ENCODE results near the gene GALNS. TPM values are rescaled to one million over a fixed set of nuclear protein-coding genes. Genes with fewer than 3 reads are reported as not detected.

GALNS gene
- total RNA-seq, 1 experiment from 2014 or later: 29.5 TPM

DNA sequence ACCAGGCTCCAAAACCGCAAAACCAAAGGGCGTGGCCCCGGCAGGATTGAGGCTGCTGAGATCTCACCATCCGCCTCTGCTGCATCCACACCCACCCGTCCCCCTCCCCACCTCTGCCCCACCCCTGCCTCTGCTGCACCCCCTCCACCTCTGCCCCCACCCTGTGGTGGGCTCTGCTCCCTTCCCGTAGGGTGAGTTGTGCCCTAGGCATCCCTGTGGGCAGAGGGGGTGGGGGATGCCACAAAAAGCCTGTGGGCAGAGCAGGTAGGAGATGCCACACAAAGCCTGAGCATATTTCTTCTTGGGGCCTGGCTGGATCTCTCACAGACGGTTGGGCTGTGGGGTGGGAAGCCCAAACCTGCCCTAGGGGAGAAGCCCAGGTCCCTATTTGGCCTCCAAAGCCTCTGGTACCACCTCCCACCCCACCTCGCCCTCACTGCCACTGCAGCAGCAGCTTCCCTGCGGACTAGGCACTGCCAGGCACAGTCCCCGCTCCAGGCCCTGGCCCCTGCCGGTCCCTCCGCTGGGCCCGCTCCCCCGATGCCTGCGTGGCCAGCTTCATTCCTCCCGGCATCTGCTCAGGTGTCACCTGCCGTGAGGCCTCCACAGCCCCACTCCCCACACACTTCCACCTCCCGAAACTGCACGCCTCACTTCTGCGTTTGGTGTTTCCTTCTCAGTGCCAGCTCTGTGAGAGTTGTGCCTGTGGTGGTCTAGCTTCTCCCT is 21.0 kb upstream of the GALNS start (continued):
- TF ChIP-seq, protein P1, sequence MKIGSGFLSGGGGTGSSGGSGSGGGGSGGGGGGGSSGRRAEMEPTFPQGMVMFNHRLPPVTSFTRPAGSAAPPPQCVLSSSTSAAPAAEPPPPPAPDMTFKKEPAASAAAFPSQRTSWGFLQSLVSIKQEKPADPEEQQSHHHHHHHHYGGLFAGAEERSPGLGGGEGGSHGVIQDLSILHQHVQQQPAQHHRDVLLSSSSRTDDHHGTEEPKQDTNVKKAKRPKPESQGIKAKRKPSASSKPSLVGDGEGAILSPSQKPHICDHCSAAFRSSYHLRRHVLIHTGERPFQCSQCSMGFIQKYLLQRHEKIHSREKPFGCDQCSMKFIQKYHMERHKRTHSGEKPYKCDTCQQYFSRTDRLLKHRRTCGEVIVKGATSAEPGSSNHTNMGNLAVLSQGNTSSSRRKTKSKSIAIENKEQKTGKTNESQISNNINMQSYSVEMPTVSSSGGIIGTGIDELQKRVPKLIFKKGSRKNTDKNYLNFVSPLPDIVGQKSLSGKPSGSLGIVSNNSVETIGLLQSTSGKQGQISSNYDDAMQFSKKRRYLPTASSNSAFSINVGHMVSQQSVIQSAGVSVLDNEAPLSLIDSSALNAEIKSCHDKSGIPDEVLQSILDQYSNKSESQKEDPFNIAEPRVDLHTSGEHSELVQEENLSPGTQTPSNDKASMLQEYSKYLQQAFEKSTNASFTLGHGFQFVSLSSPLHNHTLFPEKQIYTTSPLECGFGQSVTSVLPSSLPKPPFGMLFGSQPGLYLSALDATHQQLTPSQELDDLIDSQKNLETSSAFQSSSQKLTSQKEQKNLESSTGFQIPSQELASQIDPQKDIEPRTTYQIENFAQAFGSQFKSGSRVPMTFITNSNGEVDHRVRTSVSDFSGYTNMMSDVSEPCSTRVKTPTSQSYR (CRISPR knock-in tag; IDR thresholded peaks at IDR 0.05): no peak
- TF ChIP-seq SOX15 (CRISPR knock-in tag; IDR thresholded peaks at IDR 0.05) (no peak), ZBTB21 (CRISPR knock-in tag; IDR thresholded peaks at IDR 0.05; ENCODE audit: borderline replicate concordance) (no peak)
- TF ChIP-seq, protein P2, sequence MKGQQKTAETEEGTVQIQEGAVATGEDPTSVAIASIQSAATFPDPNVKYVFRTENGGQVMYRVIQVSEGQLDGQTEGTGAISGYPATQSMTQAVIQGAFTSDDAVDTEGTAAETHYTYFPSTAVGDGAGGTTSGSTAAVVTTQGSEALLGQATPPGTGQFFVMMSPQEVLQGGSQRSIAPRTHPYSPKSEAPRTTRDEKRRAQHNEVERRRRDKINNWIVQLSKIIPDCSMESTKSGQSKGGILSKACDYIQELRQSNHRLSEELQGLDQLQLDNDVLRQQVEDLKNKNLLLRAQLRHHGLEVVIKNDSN (CRISPR knock-in tag; IDR thresholded peaks at IDR 0.05): no peak
- TF ChIP-seq, protein P3, sequence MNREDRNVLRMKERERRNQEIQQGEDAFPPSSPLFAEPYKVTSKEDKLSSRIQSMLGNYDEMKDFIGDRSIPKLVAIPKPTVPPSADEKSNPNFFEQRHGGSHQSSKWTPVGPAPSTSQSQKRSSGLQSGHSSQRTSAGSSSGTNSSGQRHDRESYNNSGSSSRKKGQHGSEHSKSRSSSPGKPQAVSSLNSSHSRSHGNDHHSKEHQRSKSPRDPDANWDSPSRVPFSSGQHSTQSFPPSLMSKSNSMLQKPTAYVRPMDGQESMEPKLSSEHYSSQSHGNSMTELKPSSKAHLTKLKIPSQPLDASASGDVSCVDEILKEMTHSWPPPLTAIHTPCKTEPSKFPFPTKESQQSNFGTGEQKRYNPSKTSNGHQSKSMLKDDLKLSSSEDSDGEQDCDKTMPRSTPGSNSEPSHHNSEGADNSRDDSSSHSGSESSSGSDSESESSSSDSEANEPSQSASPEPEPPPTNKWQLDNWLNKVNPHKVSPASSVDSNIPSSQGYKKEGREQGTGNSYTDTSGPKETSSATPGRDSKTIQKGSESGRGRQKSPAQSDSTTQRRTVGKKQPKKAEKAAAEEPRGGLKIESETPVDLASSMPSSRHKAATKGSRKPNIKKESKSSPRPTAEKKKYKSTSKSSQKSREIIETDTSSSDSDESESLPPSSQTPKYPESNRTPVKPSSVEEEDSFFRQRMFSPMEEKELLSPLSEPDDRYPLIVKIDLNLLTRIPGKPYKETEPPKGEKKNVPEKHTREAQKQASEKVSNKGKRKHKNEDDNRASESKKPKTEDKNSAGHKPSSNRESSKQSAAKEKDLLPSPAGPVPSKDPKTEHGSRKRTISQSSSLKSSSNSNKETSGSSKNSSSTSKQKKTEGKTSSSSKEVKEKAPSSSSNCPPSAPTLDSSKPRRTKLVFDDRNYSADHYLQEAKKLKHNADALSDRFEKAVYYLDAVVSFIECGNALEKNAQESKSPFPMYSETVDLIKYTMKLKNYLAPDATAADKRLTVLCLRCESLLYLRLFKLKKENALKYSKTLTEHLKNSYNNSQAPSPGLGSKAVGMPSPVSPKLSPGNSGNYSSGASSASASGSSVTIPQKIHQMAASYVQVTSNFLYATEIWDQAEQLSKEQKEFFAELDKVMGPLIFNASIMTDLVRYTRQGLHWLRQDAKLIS (CRISPR knock-in tag; IDR thresholded peaks at IDR 0.05; ENCODE audit: borderline replicate concordance): no peak

DNA sequence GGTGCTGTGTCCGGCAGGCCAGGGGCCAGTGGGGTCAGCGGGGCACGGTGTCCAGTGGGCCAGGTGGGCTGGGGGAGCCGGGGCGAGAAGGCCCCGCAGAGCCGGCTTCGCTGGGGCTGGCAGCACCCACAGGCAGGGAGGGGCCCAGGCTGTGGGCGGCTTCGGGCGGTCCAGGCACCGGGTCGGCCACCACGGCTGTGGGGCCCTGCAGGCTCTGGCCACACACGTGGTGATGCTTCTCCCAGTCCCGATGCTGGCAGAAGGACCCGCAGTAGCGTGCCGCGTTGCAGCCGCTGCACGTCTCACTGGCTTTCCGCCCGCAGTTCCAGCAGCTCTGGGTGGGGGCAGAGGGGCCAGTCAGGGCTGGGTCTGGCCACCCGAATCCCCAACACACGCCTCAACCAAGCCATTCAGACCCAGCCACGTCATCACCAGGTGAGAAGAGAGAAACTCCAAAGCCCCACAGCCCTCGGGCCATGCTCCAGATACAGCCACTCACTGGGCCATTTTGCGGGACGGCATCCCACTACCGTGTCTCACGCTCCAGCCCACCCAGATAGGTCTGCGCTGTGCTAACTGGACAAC is 20.3 kb upstream of the GALNS start:
- no peak for ATAC-seq
- ChIA-PET POLR2A (no interaction called here), CTCF (interaction anchor here (1.0 kb wide), 1 partner anchor 62 kb away, joined by 3 read pairs; no protein-coding TSS in a partner anchor)
- Mint-ChIP-seq H3K4me1 (no peaks in the 10 kb centered on the region), H3K4me3 (no peak overlapping the region), H3K27ac (no peak overlapping the region), H3K36me3 (no peaks in the 10 kb centered on the region), H3K27me3 (ENCODE audit: low read depth) (no peaks in the 10 kb centered on the region; the same call in 1 of the 2 replicates), H3K9me3 (no peaks in the 10 kb centered on the region)
- TF ChIP-seq, protein P2 (CRISPR knock-in tag; IDR thresholded peaks at IDR 0.05): no peak
- TF ChIP-seq, protein P4, sequence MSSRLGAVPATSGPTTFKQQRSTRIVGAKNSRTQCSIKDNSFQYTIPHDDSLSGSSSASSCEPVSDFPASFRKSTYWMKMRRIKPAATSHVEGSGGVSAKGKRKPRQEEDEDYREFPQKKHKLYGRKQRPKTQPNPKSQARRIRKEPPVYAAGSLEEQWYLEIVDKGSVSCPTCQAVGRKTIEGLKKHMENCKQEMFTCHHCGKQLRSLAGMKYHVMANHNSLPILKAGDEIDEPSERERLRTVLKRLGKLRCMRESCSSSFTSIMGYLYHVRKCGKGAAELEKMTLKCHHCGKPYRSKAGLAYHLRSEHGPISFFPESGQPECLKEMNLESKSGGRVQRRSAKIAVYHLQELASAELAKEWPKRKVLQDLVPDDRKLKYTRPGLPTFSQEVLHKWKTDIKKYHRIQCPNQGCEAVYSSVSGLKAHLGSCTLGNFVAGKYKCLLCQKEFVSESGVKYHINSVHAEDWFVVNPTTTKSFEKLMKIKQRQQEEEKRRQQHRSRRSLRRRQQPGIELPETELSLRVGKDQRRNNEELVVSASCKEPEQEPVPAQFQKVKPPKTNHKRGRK (CRISPR knock-in tag; IDR thresholded peaks at IDR 0.05; ENCODE audit: borderline replicate concordance): no peak
- TF ChIP-seq ESRRA (CRISPR knock-in tag; IDR thresholded peaks at IDR 0.05; ENCODE audit: borderline replicate concordance): no peak
- no peak for TF ChIP-seq NR3C1 (CRISPR knock-in tag; conservative IDR thresholded peaks at IDR 0.05; ENCODE audit: low read depth)
- TF ChIP-seq SMAD4 (CRISPR knock-in tag; IDR thresholded peaks at IDR 0.05): no peak
- TF ChIP-seq, protein P5, sequence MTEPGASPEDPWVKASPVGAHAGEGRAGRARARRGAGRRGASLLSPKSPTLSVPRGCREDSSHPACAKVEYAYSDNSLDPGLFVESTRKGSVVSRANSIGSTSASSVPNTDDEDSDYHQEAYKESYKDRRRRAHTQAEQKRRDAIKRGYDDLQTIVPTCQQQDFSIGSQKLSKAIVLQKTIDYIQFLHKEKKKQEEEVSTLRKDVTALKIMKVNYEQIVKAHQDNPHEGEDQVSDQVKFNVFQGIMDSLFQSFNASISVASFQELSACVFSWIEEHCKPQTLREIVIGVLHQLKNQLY (CRISPR knock-in tag; IDR thresholded peaks at IDR 0.05): no peak
- no peak for TF ChIP-seq CREB1 (CRISPR knock-in tag; IDR thresholded peaks at IDR 0.05)
- DNase-seq (ENCODE audit: low spot score): no peak
